A549 treated with AZD2906 at 1 μM for 4 hours (cell line): ENCODE measurements around the gene TMEM87A. TPM values are rescaled to one million over a fixed set of nuclear protein-coding genes. Genes with fewer than 3 reads are reported as not detected.

Experiments used
- total RNA-seq: library from RNA; stranded (reverse); fragments of 200-300 nt; extraction: Qiagen RNA extraction; gene quantifications from 5 replicates; pipeline ENCODE4 v1.2.3, GENCODE V29; 2022

The TMEM87A gene
- 25.4 to 35.7 TPM (median 26.9 TPM) in 5 replicates for total RNA-seq

GRCh38 chr15:42272939-42273899 is at the start of gene TMEM87A, which contains the start of gene GANC:
TSS of gene TMEM87A (minus strand) at chr15:42273433. CDS start at chr15:42273398, 35 bp downstream.
TSS of gene GANC (plus strand) at chr15:42273201. CDS start at chr15:42274482, 1,281 bp downstream.

GRCh38 chr15:42207674-42208579 is 65.3 kb downstream of the TMEM87A start, which contains the start of gene VPS39:
TSS of gene VPS39 (minus strand) at chr15:42208304. CDS start at chr15:42208153, 151 bp downstream.

Other genes with a start within 250 kb of the TMEM87A start
- not detected in 5 replicates for gene PLA2G4D, start 178.9 kb downstream of the TMEM87A start, total RNA-seq
- 0.05 TPM in 1 of 5 replicates, not detected in the others for gene PLA2G4F, start 116.8 kb downstream of the TMEM87A start, total RNA-seq
- gene VPS39, start 65.1 kb downstream of the TMEM87A start, total RNA-seq = 14.3 to 16.0 TPM (median 15.0 TPM) in 5 replicates
- 5.1 to 8.3 TPM (median 6.1 TPM) in 5 replicates for gene GANC, start 232 bp downstream of the TMEM87A start, total RNA-seq
- gene CAPN3, start 86.1 kb upstream of the TMEM87A start, total RNA-seq = 0.17 to 0.36 TPM (median 0.22 TPM) in 5 replicates
- 7.3 to 10.8 TPM (median 9.5 TPM) in 5 replicates for gene ZNF106, start 217.7 kb upstream of the TMEM87A start, total RNA-seq
- 14.4 to 45.6 TPM (median 17.6 TPM) in 5 replicates for gene SNAP23, start 222.2 kb upstream of the TMEM87A start, total RNA-seq